SU-DHL-6 (cell line): ENCODE results near the gene SCRT2.

ENCODE experiments used
- H2AFZ ChIP-seq: fragments of 200-600 bp; sonication (generic); 2 replicates; pipeline ENCODE4 v1.6.1; 2014; ENCODE audit warnings: low read depth, mild to moderate bottlenecking, moderate library complexity, mixed read lengths, antibody characterized with exemption, low read length; ENCODE audit not compliant: severe bottlenecking
- H3F3A ChIP-seq: fragments of 200-600 bp; shearing (Covaris generic); 2 replicates; pipeline ENCODE4 v1.6.0; 2016; ENCODE audit warnings: antibody characterized with exemption, mild to moderate bottlenecking; ENCODE audit not compliant: insufficient read depth
- H3K27ac ChIP-seq: fragments of 200-600 bp; sonication (generic); 2 replicates; pipeline ENCODE4 v1.5.1; 2016; ENCODE audit warnings: low read depth, mild to moderate bottlenecking, low read length, moderate library complexity, mixed read lengths
- H3K27me3 ChIP-seq: fragments of 200-600 bp; sonication (generic), shearing (Covaris generic); 2 replicates; pipeline ENCODE4 v1.6.0; 2014; ENCODE audit warnings: mild to moderate bottlenecking, low read length
- H3K36me3 ChIP-seq: fragments of 200-600 bp; sonication (generic); 2 replicates; pipeline ENCODE4 v1.6.1; 2014; ENCODE audit warnings: mild to moderate bottlenecking, low read length, mixed read lengths
- H3K4me2 ChIP-seq: fragments of 300-600, 200-600 bp; shearing (Covaris generic), sonication (generic); 2 replicates; pipeline ENCODE4 v1.6.0; 2014; ENCODE audit warnings: low read length, low read depth, mild to moderate bottlenecking; ENCODE audit not compliant: poor library complexity, severe bottlenecking
- H3K4me3 ChIP-seq: fragments of 200-600 bp; sonication (generic); 2 replicates; pipeline ENCODE4 v1.5.1; 2014; ENCODE audit warnings: antibody characterized with exemption, low read length, mild to moderate bottlenecking, mixed read lengths; ENCODE audit not compliant: insufficient read depth, poor library complexity, severe bottlenecking
- H3K79me2 ChIP-seq: fragments of 200-600 bp; sonication (generic); 2 replicates; pipeline ENCODE4 v1.6.1; 2014; ENCODE audit warnings: mild to moderate bottlenecking, low read length, moderate library complexity; ENCODE audit not compliant: insufficient read depth
- H3K9ac ChIP-seq: fragments of 200-600 bp; sonication (generic); 2 replicates; pipeline ENCODE4 v1.7.0; 2014; ENCODE audit warnings: mild to moderate bottlenecking, low read length
- H3K9me2 ChIP-seq: fragments of 200-600 bp; sonication (generic); replicated peaks from 2 replicates; pipeline ENCODE4 v1.6.1; 2014; ENCODE audit warnings: low read length; ENCODE audit not compliant: insufficient read depth
- H3K9me3 ChIP-seq: fragments of 200-600 bp; sonication (generic); 2 replicates; pipeline ENCODE4 v1.6.1; 2014; ENCODE audit warnings: low read length, mixed read lengths; ENCODE audit not compliant: insufficient read depth
- H4K20me1 ChIP-seq: fragments of 200-600 bp; sonication (generic); 2 replicates; pipeline ENCODE4 v1.6.1; 2014; ENCODE audit warnings: low read depth, mild to moderate bottlenecking, antibody characterized with exemption, low read length, moderate library complexity, mixed read lengths
- CTCF ChIP-seq: fragments of 200-600 bp; sonication (generic); IDR thresholded peaks from one replicate; pipeline ENCODE4 v1.5.1; 2017; ENCODE audit warnings: antibody characterized with exemption, mild to moderate bottlenecking, low read length, moderate library complexity; ENCODE audit not compliant: insufficient read depth, poor library complexity, severe bottlenecking
- EZH2phosphoT487 ChIP-seq: fragments of 200-600 bp; sonication (generic), shearing (Covaris generic); conservative IDR thresholded peaks from 2 replicates; pipeline ENCODE4 v1.6.1; 2018; ENCODE audit warnings: mild to moderate bottlenecking, antibody characterized with exemption, low read length, moderate library complexity, mixed read lengths

SCRT2 gene

GRCh38 chr20:687468-688203 lies 12.0 kb upstream of the SCRT2 start:
- H3K9me2 ChIP-seq, result no peaks in the 10 kb centered on the region
- no peaks in the 10 kb centered on the region for H3F3A ChIP-seq
- TF ChIP-seq CTCF (no peak), EZH2phosphoT487 (no peak)
- H3K27me3 ChIP-seq, result no peaks in the 10 kb centered on the region
- no peaks in the 10 kb centered on the region for H3K79me2 ChIP-seq
- no peak overlapping the region for H3K4me3 ChIP-seq
- H3K36me3 ChIP-seq, result no peaks in the 10 kb centered on the region
- H3K9ac ChIP-seq, result no peak overlapping the region
- no peaks in the 10 kb centered on the region for H4K20me1 ChIP-seq
- H3K27ac ChIP-seq, result no peak overlapping the region
- no peak overlapping the region for H3K4me2 ChIP-seq
- H2AFZ ChIP-seq, result no peak overlapping the region
- no peaks in the 10 kb centered on the region for H3K9me3 ChIP-seq

GRCh38 chr20:684676-685319 lies 9.2 kb upstream of the SCRT2 start:
- no peaks in the 10 kb centered on the region for H3K79me2 ChIP-seq
- no peaks in the 10 kb centered on the region for H3K9me2 ChIP-seq
- TF ChIP-seq EZH2phosphoT487, result no peak
- no peak for TF ChIP-seq CTCF
- no peak overlapping the region for H3K4me2 ChIP-seq
- no peak overlapping the region for H3K4me3 ChIP-seq
- H3K27me3 ChIP-seq, result no peaks in the 10 kb centered on the region
- H4K20me1 ChIP-seq, result no peaks in the 10 kb centered on the region
- H2AFZ ChIP-seq, result no peak overlapping the region
- H3K9ac ChIP-seq, result no peak overlapping the region
- H3F3A ChIP-seq, result no peaks in the 10 kb centered on the region
- H3K9me3 ChIP-seq, result no peaks in the 10 kb centered on the region
- H3K36me3 ChIP-seq, result no peaks in the 10 kb centered on the region
- H3K27ac ChIP-seq, result no peak overlapping the region

- Histone ChIP-seq H3K4me3 (no peak overlapping the region), H3K9ac (no peak overlapping the region), H3K27ac (no peak overlapping the region), H3K9me2 (no peaks in the 10 kb centered on the region), H3F3A (no peaks in the 10 kb centered on the region), H3K79me2 (no peaks in the 10 kb centered on the region), H3K27me3 (no peaks in the 10 kb centered on the region), H3K9me3 (no peaks in the 10 kb centered on the region), H2AFZ (no peak overlapping the region), H3K4me2 (no peak overlapping the region), H3K36me3 (no peaks in the 10 kb centered on the region), H4K20me1 (no peaks in the 10 kb centered on the region)
- TF ChIP-seq EZH2phosphoT487, result no peak
- TF ChIP-seq CTCF, result no peak
These were observed 6.5 kb upstream of the SCRT2 start for GRCh38 chr20:682123-682522.
